SHP77 (cell line): ENCODE data around the gene CACNA1C.

Source experiments
- DNase-seq, 2 experiments: peaks; one replicate each; lab custom pipeline; 2025; lab: John Stamatoyannopoulos, UW

Gene CACNA1C

GRCh38 chr12:2140858-2141519 is 88.2 kb downstream of the CACNA1C start:
- no peak for DNase-seq

- no peak for DNase-seq
These were observed 89.3 kb downstream of the CACNA1C start for GRCh38 chr12:2142068-2142467.

GRCh38 chr12:2144951-2145350 is 92.2 kb downstream of the CACNA1C start:
- DNase-seq, result no peak

- no peak for DNase-seq
These were observed 92.7 kb downstream of the CACNA1C start for GRCh38 chr12:2145433-2145998.

GRCh38 chr12:2147335-2147734 is 94.5 kb downstream of the CACNA1C start:
- DNase-seq, result no peak

- DNase-seq, result no peak
These were observed 96.3 kb downstream of the CACNA1C start for GRCh38 chr12:2149091-2149490.

GRCh38 chr12:2150833-2151232 is 98.0 kb downstream of the CACNA1C start:
- DNase-seq, result no peak

- DNase-seq, result no peak
These were observed 98.6 kb downstream of the CACNA1C start for GRCh38 chr12:2151391-2151790.

GRCh38 chr12:2152134-2152533 is 99.3 kb downstream of the CACNA1C start:
- no peak for DNase-seq

- DNase-seq, result no peak
These were observed 101.3 kb downstream of the CACNA1C start for GRCh38 chr12:2154050-2154449.

- no peak for DNase-seq
These were observed 101.7 kb downstream of the CACNA1C start for GRCh38 chr12:2154521-2154920.

- no peak for DNase-seq
These were observed 103.5 kb downstream of the CACNA1C start for GRCh38 chr12:2156333-2156732.

GRCh38 chr12:2160043-2160442 is 107.3 kb downstream of the CACNA1C start:
- no peak for DNase-seq

- no peak for DNase-seq
These were observed 108.7 kb downstream of the CACNA1C start for GRCh38 chr12:2161473-2161872.

- DNase-seq, result no peak
These were observed 110.6 kb downstream of the CACNA1C start for GRCh38 chr12:2163177-2163941.

- DNase-seq, result no peak
These were observed 112.2 kb downstream of the CACNA1C start for GRCh38 chr12:2165021-2165420.

GRCh38 chr12:2165927-2166326 is 113.1 kb downstream of the CACNA1C start:
- no peak for DNase-seq

GRCh38 chr12:2166696-2167095 is 113.9 kb downstream of the CACNA1C start:
- no peak for DNase-seq

GRCh38 chr12:2167231-2167630 is 114.4 kb downstream of the CACNA1C start:
- DNase-seq, result no peak

- no peak for DNase-seq
These were observed 116.0 kb downstream of the CACNA1C start for GRCh38 chr12:2168808-2169207.

GRCh38 chr12:2169489-2169888 is 116.7 kb downstream of the CACNA1C start:
- no peak for DNase-seq

- DNase-seq, result no peak
These were observed 117.2 kb downstream of the CACNA1C start for GRCh38 chr12:2169940-2170339.

- no peak for DNase-seq
These were observed 117.6 kb downstream of the CACNA1C start for GRCh38 chr12:2170376-2170775.
